ENCODE results near the gene EYS. TPM values are rescaled to one million over a fixed set of nuclear protein-coding genes. Genes with fewer than 3 reads are reported as not detected.

EYS gene
- total RNA-seq, 1 experiment from 2014 or later, result 0.98 TPM

DNA sequence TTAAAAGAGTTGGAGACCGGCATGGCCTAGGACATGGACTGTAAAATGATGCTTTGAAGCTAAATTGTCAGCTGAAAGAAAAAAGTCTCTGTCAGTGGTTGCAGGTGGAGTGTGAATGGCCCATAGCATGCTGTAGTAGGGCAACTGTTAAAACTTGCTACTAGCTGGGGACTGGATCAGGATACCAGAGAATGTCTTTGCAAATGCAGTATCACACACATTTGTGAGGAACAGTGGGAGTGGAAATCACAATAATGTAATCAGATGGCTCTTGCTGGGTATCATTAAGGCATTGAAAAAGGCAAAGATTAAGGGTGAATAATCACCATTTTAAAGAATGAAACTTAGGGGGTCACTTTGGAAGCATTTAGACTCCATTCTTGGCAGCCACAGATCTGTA lies 737.9 kb downstream of the EYS start:
- DNase-seq (ENCODE audit: low read depth), result no peak

DNA sequence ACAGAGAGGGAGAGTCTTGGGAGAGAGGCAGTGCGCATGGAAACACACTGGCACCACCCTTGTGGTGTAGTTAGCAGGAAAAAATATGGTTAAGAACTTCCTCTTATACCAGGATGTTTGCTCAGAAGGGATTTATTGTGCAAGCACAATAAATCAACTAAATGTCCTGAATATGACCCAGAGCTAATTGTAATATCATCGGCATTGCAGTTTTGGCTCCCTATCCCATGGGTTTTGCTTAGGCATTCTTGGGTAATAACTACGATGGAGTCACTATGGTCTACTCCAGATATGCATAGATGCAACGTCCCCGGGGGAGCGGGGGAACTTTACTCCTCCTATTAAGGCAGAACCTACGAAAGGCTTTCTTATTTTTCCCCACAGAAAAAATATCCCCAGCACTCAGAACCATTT lies 751.6 kb downstream of the EYS start:
- no peak for DNase-seq (ENCODE audit: low read depth)

DNA sequence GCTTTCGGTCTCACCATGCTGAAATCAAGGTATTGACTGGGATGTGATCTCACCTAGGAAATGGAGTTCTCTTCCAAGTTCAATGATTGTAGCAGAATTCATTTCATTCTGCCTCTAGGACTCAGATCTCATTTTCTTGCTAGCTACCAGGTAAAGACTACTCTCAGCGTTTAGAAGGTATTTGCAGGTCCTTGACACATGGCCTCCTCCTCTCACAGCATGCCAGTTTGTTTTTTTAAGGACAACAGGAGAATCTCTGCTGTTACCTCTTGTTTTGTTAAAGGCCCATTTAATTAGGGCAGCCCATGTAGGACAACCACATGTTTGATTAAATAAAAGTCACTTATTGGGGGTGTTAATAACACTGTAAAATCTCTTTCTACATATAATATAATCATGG lies 757.8 kb downstream of the EYS start:
- DNase-seq (ENCODE audit: low read depth), result no peak

DNA sequence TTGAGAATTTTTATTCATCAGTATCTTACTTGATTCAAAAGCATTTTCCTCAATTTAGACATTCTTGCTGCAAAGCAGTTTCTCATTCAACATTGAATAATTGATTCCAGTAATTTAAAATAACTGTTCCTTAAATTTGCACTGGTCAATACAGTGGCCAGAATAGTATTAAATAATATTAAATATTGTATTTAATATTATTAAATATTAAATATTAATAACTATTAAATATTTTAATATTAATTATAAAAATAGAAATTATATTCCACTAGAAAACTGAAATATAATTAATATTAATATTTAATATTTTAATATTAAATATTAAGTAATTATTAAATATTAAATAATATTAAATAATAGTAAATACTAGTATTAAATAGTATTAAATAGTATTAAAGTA lies 758.8 kb downstream of the EYS start:
- DNase-seq (ENCODE audit: low read depth), result no peak

DNA sequence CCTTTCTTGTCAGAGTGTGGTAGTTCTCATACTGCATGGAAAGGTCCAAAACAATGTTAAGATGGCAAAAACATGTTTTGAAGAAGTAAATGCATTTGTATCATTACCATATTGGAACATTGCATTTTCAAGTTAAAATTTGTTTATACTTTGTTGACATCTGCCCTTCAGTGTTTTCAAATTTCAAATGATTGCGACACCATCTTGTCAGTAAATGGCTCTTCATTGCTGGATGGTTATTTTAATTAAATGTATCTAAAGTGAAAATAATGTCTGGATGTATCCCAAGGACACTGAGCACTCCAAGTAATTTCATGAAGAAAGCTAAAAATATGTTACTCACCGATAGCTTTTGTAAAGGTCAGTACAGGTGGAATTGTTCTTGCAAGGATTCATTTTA lies 761.6 kb downstream of the EYS start:
- no peak for DNase-seq (ENCODE audit: low read depth)

DNA sequence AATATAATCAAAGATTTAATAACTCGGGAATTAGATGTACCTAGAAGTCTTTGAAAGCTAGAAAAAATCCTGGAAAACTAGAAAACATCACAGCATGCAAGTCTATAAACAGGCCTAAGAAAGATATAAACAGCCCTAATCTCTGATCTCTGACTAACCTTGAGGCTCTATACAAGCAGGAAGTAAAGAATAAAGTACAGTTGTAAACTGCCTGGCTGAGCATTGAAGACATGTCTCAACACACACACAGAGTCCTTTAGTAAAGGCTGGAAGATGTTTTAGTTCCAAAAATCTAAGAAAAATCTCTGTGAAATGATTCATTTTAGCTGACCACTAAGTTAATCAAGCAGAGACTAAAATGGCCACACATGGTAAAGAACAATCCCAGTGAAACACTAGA lies 774.5 kb downstream of the EYS start:
- DNase-seq (ENCODE audit: low read depth), result no peak

DNA sequence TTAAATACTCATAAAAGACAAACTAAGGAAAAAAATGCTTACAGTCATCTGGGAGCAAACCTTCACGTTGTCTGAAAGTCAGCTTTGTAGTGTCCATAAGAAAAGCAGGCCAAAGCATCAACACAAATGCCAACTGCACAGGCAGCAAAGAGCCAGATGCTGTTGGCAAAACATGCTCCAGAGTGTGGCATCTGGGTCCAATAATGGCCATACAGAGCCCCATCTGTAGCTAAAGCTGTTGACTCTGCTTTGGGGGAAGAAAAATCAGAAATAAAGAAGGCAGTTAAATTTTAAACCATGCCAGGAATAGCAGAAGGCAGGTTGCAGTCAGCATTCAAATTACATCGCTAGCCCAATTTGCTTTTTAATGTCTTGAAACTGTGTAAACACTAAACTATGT lies 776.3 kb downstream of the EYS start:
- no peak for DNase-seq (ENCODE audit: low read depth)

DNA sequence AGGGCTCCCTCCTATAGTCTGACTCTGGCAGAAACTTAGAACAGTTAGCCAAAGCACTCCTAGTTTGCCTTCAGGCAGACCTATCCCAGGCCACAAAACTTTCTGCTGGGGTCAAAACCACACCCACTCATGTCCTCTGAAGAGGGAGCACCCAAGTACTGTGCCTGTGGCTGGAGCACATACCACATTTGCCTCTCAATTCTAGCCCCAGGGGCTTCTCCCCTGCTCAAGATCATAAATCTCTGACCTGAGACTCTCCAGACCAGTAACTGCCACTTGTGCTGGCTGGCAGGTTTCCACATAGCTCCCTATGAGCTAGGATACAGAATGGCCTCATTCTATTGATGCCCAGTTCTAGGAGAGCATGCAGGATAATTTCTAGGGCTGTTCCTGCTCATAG lies 781.0 kb downstream of the EYS start:
- no peak for DNase-seq (ENCODE audit: low read depth)

DNA sequence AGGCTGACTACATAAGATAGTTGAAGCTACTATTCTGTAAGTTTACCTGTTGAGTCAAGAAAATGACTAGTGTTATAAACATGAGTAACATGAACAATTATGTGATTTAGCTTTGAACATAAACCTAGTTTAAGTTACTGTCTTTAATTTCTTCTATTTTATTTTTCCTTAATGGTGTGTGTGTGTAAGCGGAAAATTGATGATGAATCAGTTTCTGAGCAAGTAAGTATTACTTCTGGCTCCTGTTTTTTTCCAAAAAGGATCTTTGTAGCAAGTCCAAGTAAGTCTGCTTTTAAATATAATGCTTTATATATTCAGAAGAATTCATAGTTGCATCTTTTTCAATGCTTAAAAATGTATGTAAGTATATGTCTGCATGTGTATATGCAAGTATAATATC lies 786.8 kb downstream of the EYS start:
- DNase-seq (ENCODE audit: low read depth), result no peak

DNA sequence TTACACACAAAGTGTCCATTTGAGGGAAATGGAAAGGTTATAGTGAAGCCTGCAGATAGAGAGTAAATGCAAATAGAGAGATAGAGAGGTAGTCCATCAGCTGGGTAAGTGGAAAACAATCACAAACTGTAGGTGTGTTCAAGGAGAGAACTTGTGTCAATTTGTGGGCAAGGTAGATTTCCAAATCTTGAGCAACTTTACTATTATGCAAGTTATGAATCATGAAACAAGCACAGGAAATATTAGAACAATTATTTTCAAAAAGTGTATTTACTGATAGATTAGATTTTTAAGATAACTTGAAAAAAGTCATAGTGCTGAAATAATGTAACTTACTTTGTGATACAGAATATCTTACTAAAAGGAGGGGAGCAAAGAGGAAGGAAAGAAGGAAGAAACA lies 792.9 kb downstream of the EYS start:
- DNase-seq (ENCODE audit: low read depth), result no peak

DNA sequence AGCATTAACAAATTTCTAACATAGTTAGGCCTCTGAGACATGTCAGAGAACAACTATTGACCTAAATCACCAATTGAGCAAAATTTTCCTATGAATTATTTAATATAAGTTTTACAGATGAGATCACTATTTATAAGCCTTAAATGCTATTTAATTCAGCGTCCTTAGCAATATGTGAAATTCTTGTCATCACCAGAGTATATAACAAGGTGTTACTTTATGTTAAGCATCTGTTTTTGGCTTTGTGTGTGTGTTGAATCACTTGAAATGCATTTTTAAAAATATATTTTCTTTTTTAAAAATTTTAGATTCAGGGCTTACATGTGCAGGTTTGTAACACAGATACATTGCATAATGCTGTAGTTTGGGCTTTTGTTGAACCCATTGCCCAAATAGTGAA lies 794.1 kb downstream of the EYS start:
- DNase-seq (ENCODE audit: low read depth), result no peak

DNA sequence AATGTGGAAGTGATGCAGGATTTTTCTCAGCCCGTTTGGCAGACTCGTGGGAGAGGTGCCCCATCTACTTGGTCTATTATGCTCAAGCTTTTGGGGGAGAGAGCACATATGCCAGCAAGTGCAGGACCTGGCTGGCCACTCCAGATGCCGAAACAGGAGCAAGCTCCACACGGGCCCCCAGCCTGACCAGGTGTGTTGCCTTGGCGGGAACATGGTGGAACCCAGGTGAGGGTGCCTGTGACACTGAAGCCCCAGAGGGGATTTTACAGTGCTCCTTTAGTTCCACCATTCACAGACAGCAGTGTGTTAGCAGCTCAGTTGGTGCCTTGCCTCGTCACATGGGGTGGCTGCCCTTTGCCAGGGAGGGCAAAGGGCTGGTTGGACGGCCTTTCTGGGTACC lies 798.9 kb downstream of the EYS start:
- DNase-seq (ENCODE audit: low read depth), result no peak

DNA sequence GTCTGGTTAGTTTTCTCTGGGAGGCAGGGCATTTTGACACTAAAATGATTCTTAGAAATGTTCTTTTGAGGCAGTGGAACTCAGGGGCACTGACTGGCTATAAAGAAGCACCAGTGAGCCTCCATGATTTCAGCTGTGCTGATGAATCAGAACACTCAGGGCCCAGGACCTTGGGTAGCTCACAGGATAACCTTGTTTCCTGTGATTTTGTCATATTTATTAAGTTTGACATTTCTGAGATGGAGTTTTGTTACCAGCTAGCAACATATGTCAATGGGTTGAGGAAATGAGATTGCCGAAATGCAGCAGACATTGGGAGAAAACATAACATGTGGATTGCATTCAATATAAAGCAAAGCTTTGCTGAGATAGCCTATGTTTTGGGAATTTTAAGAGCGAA lies 802.4 kb downstream of the EYS start:
- no peak for DNase-seq (ENCODE audit: low read depth)

DNA sequence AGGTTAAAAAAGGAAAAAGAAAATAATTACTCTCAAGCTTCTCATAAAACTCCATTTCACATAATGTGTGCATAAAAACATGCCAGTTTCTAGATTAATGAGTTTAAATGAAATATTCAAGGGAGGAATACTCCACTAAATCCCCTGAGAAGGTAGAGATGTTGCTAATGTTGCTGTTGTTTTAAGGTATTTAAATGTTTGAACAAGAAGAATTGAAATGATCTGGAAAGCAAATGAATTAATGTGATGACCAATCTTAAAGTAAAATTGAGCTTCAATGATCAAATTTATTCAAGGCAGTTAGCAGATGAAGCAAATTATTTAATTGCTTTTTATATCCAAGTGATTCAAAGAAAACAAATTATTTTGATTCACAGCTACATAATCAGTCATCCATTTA lies 804.4 kb downstream of the EYS start:
- no peak for DNase-seq (ENCODE audit: low read depth)

DNA sequence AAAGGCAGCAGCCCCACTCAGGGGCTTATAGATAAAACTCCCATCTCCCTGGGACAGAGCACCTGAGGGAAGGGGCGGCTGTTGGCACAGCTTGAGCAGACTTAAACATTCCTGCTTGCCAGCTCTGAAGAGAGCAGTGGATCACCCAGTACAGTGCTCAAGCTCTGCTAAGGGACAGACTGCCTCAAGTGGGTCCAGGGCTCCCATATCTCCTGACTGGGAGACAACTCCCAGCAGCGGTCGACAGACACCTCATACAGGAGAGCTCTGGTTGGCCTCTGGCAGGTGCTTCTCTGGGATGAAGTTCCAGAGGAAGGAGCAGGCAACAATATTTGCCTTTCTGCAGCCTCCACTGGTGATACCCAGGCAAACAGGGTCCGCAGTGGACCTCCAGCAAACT lies 810.1 kb downstream of the EYS start:
- DNase-seq (ENCODE audit: low read depth), result no peak

DNA sequence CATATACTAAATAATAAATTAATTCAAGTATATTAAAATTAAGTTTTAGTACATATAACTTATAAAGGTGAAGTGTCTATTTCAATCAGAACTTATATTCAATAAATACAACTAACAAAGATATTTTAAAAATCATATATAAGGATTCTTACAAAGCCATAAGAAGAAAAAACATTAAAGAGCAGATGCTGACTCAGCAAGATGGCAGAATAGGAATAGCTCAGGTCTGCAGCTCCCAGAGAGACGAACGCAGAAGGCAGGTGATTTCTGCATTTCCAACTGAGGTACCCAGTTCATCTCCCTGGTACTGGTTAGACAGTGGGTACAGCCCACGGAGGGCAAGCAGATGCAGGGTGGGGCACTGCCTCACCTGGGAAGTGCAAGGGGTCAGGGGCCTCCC lies 811.1 kb downstream of the EYS start:
- DNase-seq (ENCODE audit: low read depth), result no peak

DNA sequence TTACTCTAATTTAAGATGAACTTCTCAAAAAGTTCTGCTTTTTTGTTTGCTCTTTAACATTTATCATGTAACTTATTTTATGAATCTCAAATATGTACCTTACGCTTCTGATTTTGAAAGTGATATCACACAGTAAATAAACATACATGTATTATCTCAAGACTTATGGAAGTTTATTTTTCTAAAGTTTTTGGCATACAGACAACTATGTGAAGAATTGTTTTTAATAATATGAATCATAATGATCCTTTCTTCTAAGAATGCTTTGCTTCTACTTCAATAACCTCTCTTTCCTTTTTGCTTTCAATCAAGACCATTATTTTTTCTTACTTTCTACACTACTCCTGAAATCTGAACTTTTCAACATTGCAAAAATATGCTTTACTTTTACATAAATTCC lies 816.4 kb downstream of the EYS start:
- DNase-seq (ENCODE audit: low read depth), result no peak

DNA sequence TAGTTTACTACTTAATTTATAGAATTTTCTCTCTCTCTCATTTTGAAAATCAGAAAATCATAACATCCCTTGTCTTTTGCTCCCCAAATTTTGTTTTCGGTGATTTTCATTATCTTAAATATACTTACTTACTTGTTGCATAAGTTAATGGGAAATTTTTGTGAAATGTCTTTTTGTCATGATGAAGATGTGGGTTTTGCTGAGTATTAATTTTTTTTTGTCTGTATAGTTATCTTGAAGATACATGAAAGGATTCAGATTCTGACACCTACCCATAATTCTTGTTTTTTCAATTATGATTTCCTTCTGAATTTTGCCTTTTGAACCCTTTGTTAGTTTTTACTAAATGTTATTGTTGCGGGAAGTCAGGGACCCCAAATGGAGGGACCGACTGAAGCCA lies 817.9 kb downstream of the EYS start:
- DNase-seq (ENCODE audit: low read depth), result no peak

DNA sequence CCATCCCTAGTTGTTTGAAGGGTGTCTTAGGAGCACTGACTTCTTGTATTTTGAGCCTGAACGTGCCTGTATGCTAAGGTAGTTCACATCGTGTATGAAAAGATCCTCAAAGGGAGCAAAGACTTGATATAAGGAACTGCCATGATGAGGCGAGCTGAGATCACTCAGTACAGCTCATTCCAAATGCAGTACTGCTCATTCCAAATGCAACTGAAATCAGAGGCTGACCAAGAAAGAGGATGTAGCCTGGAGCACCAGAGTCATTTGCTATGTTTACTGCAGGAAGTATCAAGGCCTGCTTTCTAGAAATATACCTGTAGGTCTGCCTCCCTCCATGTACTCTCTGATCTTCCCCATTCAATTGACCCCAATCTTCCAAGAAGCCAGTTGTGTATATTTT lies 832.2 kb downstream of the EYS start:
- DNase-seq (ENCODE audit: low read depth), result no peak

DNA sequence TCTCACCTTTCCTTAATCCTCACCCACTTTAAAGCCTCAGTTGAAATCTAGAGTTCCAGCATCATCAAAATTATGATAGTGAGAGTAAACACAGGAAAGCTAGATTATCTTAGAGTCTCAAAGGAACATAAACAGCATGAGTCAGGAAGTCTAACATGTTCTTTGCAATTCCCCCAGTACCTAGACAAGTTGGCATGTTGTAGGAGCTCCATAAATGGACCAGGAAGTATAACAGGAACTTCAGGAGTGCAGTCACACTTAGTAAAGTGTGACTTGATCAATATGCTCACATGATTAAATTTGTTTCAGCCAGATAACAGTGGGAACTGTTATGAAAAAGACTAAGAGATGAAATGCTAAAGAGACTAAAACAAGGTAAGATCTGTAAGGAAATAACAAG lies 834.4 kb downstream of the EYS start:
- DNase-seq (ENCODE audit: low read depth), result no peak

DNA sequence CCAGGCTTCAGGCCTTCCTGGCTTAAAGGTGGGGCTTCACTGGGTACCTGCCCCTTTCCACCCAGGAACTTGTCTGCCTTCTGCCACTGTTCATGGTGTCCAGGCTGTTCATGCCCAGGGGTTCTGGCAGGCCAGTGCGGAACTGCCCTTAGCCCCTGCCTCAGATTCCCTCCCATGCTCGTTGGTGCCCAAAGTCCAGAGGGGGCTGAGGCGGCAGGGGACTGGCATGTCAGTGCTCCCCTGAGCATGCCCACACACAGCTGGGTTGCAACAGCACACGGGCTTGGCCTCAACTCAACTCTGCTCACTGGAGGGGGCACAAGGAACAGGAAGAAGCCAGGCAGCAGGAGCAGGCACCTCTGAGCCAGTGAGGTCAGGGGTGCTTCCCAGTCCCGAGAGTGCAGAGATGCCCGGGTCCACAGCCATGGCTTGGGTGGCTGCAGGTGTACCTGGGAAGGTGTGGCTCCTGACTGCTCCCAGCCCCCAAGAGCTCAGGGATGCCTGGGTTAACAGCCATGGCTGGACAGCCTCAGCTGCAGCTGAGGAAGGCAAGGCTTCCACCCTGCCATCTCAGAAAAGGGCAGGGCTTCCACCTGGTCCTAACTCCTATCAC lies 845.9 kb downstream of the EYS start:
- no peak for DNase-seq (ENCODE audit: low read depth)

DNA sequence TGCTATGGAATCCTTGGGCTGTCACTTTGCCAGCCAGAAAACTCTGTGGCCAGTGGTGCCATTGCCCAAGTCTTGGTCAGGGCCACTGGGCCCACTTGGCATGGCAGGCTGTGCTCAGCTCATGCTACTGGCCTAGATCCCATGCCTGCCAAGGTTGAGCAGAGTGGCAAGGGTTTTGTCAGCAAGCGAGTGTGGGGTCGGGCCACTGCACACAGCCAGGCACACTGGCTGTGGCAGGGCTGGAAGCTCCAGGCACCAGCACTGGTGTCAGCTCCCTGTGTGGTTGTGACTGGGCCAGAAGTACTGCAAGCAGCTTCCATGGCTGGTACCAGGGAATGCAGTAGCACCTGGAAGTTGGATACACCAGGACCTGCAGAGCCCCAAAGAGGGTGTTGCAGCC lies 846.8 kb downstream of the EYS start:
- DNase-seq (ENCODE audit: low read depth), result no peak

DNA sequence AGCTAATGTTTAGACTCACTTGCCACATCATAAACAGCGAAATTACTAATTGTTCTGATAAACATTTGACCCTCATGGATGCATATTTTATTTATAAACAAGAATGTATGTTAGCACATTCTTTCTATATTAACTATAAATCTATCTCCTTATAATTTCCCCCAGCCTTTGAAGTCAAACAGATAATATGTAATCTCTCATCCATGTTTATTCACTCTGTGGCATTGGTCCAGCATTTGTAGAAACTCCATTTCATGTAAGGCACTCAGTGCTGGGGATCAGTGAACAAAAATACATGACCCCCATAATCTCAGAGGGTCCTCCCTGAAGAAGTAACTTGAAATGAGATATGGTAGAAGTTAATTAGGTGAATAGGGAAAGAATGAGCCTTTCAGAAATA lies 856.9 kb downstream of the EYS start:
- no peak for DNase-seq (ENCODE audit: low read depth)

DNA sequence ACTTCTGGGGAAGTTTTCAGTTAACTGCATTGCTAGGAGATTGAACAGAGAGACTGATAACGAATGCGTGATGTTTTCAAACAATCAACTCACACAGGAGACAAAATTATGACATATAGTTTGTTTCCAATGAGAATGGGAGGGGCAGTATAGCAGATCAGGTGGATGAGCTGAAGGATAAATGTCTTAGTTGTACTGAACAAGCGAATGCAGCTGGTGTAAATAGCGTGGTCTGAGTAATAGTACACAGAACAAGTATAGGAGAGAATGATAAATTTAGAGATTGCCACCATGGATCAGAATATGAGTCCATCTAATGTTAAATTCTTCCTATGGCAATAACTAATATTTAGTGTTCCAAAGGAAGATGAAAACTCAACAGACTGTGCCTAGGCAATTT lies 858.6 kb downstream of the EYS start:
- DNase-seq (ENCODE audit: low read depth), result no peak

DNA sequence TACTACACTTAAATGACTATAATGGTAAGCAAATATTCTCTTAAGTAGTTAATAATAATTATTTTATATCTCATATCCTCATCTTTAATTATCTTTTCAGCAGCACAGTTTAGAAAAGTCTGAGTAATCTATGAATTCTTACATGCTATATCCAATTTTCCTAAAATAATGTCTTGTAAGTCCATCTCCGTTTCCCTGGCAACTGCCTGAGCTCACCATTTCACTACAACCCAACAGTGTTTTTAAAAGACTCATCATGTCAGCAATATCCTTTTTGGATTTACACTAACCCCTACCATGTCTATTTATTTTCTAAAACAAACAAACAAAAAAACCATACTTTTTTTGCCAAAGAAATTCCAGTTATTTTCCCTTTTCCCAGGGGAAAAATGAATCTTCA lies 859.6 kb downstream of the EYS start:
- DNase-seq (ENCODE audit: low read depth), result no peak
